A673 (cell line): Measurements from ENCODE around the gene ANKRD10. TPM values are rescaled to one million over a fixed set of nuclear protein-coding genes. Genes with fewer than 3 reads are reported as not detected.

Experiments
- BruUV-seq: library from RNA; stranded (reverse); fragments of 400-500 nt; replicated peaks from 2 replicates; lab custom pipeline; 2021; lab: Mats Ljungman, UMichigan
- CTCF ChIA-PET: fragments of 300-600 bp; sonication (Branson Sonifier 250); formaldehyde crosslinking; loops from one replicate; lab custom pipeline; 2022; ENCODE audit warnings: antibody characterized with exemption; lab: Charles Lee
- POLR2A ChIA-PET: fragments of 300-600 bp; sonication (Branson Sonifier 250); formaldehyde crosslinking; loops from one replicate; lab custom pipeline; 2022; ENCODE audit warnings: antibody characterized with exemption; ENCODE audit not compliant: low non-redundant PET; lab: Charles Lee
- DNase-seq: peaks from one replicate; pipeline ENCODE4 v3.0.0-alpha.2; 2015; ENCODE audit warnings: low spot score
- H3K27ac ChIP-seq: fragments of 200-600 bp; sonication (generic); 2 replicates; pipeline ENCODE4 v1.5.1; 2016; ENCODE audit warnings: mixed run types, low read depth, mild to moderate bottlenecking, mixed read lengths, antibody characterized with exemption, low read length; ENCODE audit not compliant: poor library complexity, severe bottlenecking
- H3K27me3 ChIP-seq: fragments of 200-600 bp; sonication (generic); replicated peaks from 2 replicates; pipeline ENCODE4 v1.6.1; 2017; ENCODE audit warnings: mixed run types, low read depth, mild to moderate bottlenecking, mixed read lengths, antibody characterized with exemption, low read length; ENCODE audit not compliant: insufficient read depth, poor library complexity
- H3K36me3 ChIP-seq: fragments of 200-600 bp; sonication (generic); 2 replicates; pipeline ENCODE4 v1.6.1; 2016; ENCODE audit warnings: mixed run types, mild to moderate bottlenecking, mixed read lengths, antibody characterized with exemption, low read length; ENCODE audit not compliant: insufficient read depth, poor library complexity, severe bottlenecking
- H3K4me1 ChIP-seq: fragments of 200-600 bp; sonication (generic); 2 replicates; pipeline ENCODE4 v1.6.1; 2017; ENCODE audit warnings: mixed run types, mild to moderate bottlenecking, mixed read lengths, antibody characterized with exemption, low read length; ENCODE audit not compliant: insufficient read depth, poor library complexity, severe bottlenecking
- H3K4me3 ChIP-seq: fragments of 200-600 bp; sonication (generic); 2 replicates; pipeline ENCODE4 v1.5.1; 2016; ENCODE audit warnings: low read depth, mixed run types, mild to moderate bottlenecking, mixed read lengths, low read length; ENCODE audit not compliant: poor library complexity, severe bottlenecking
- H3K9me3 ChIP-seq: fragments of 200-600 bp; sonication (generic); 2 replicates; pipeline ENCODE4 v1.6.1; 2016; ENCODE audit warnings: mixed run types, low read depth, mild to moderate bottlenecking, mixed read lengths, antibody characterized with exemption, low read length; ENCODE audit not compliant: poor library complexity, severe bottlenecking
- CTCF ChIP-seq: fragments of 300-800, 200-600 bp; sonication (generic); conservative IDR thresholded peaks from 2 replicates; pipeline ENCODE4 v1.5.1; 2017; ENCODE audit warnings: low read depth, mild to moderate bottlenecking, antibody characterized with exemption, low read length, moderate library complexity, mixed read lengths
- EZH2 ChIP-seq: fragments of 200-600 bp; sonication (generic); IDR thresholded peaks from 2 replicates; pipeline ENCODE4 v1.6.1; 2017; ENCODE audit warnings: borderline replicate concordance, low read depth, mild to moderate bottlenecking, mixed read lengths, antibody characterized with exemption, low read length; ENCODE audit not compliant: poor library complexity, severe bottlenecking
- intact Hi-C: fragments of 100-400 bp; cut with micrococcal nuclease; formaldehyde crosslinking; loops from one replicate; pipeline ENCODE4 v1.10.0; 2022; ENCODE audit not compliant: unreplicated experiment
- total RNA-seq: library from RNA; stranded (reverse); gene quantifications from 2 replicates; pipeline ENCODE4 v1.2.3, GENCODE V29; 2021

The ANKRD10 gene
- total RNA-seq, 1 experiment from 2014 or later = 96.2 TPM

GRCh38 chr13:110961959-110962358 is 47.1 kb upstream of the ANKRD10 start:
- ChIA-PET POLR2A (no interaction called here), CTCF (no interaction called here)
- no peak overlapping the region for H3K4me3 ChIP-seq
- TF ChIP-seq EZH2 = no peak
- H3K36me3 ChIP-seq = no peaks in the 10 kb centered on the region
- peaks cover 17% of the 10 kb centered on the region for H3K9me3 ChIP-seq
- H3K27ac ChIP-seq = no peak overlapping the region
- DNase-seq = no peak
- no peaks in the 10 kb centered on the region for H3K4me1 ChIP-seq
- intact Hi-C loops = no loop called here
- BruUV-seq = no TSS peak
- peaks cover 2% of the 10 kb centered on the region for H3K27me3 ChIP-seq

- H3K9me3 ChIP-seq = peaks cover 11% of the 10 kb centered on the region
- H3K36me3 ChIP-seq = no peaks in the 10 kb centered on the region
- ChIA-PET CTCF (interaction anchor here (0.7 kb wide), 1 partner anchor 11 kb away, joined by 6 read pairs; no protein-coding TSS in a partner anchor), POLR2A (no interaction called here)
- TF ChIP-seq CTCF (no peak), EZH2 (no peak)
- DNase-seq = no peak
- no peaks in the 10 kb centered on the region for H3K4me1 ChIP-seq
- intact Hi-C loops = no loop called here
- H3K4me3 ChIP-seq = no peak overlapping the region
- BruUV-seq = no TSS peak
- no peak overlapping the region for H3K27ac ChIP-seq
- no peaks in the 10 kb centered on the region for H3K27me3 ChIP-seq
Measured at GRCh38 chr13:110960204-110960603, 45.3 kb upstream of the ANKRD10 start.

- Histone ChIP-seq H3K4me3 (no peak overlapping the region), H3K4me1 (no peaks in the 10 kb centered on the region), H3K27ac (no peak overlapping the region), H3K36me3 (no peaks in the 10 kb centered on the region), H3K9me3 (peaks cover 9% of the 10 kb centered on the region), H3K27me3 (no peaks in the 10 kb centered on the region)
- BruUV-seq = no TSS peak
- intact Hi-C loops = no loop called here
- POLR2A ChIA-PET = no interaction called here
- no peak for DNase-seq
- CTCF ChIA-PET = no interaction called here
- TF ChIP-seq EZH2 = no peak
- TF ChIP-seq CTCF = no peak
Measured at GRCh38 chr13:110957931-110958330, 43.1 kb upstream of the ANKRD10 start.
